Neural progenitor cell (in vitro differentiated cells): ENCODE measurements around the gene PRKCA. TPM values are rescaled to one million over a fixed set of nuclear protein-coding genes. Genes with fewer than 3 reads are reported as not detected.

Source experiments
- DNase-seq: peaks from one replicate; pipeline ENCODE4 v3.0.0-alpha.2; 2016; ENCODE audit warnings: low spot score
- H2AFZ ChIP-seq: fragments of 200-600 bp; sonication (generic); replicated peaks from 2 replicates; pipeline ENCODE4 v1.6.1; 2016; ENCODE audit warnings: antibody characterized with exemption
- H3F3A ChIP-seq: fragments of 200-600 bp; sonication (generic); 2 replicates; pipeline ENCODE4 v1.6.1; 2016; ENCODE audit warnings: antibody characterized with exemption, low read depth
- H3K27ac ChIP-seq: fragments of 200-600 bp; sonication (generic); 2 replicates; pipeline ENCODE4 v1.5.1; 2016; ENCODE audit warnings: mild to moderate bottlenecking
- H3K27me3 ChIP-seq: fragments of 200-600 bp; sonication (generic); 2 replicates; pipeline ENCODE4 v1.6.1; 2016; ENCODE audit warnings: mild to moderate bottlenecking, moderate library complexity
- H3K36me3 ChIP-seq: fragments of 200-600 bp; sonication (generic); 2 replicates; pipeline ENCODE4 v1.5.1; 2016
- H3K4me1 ChIP-seq: fragments of 200-600 bp; sonication (generic); 2 replicates; pipeline ENCODE4 v1.6.1; 2016; ENCODE audit warnings: mixed run types
- H3K4me2 ChIP-seq: fragments of 200-600 bp; sonication (generic); 2 replicates; pipeline ENCODE4 v1.6.1; 2016
- H3K4me3 ChIP-seq: fragments of 200-600 bp; sonication (generic); 2 replicates; pipeline ENCODE4 v1.5.1; 2016
- H3K79me2 ChIP-seq: fragments of 200-600 bp; sonication (generic); 2 replicates; pipeline ENCODE4 v1.6.1; 2016; ENCODE audit warnings: low read depth
- H3K9ac ChIP-seq: fragments of 200-600 bp; sonication (generic); 2 replicates; pipeline ENCODE4 v1.6.1; 2016
- H3K9me3 ChIP-seq: fragments of 200-600 bp; sonication (generic); 2 replicates; pipeline ENCODE4 v1.5.1; 2016; ENCODE audit warnings: low read depth
- H4K20me1 ChIP-seq: fragments of 200-600 bp; sonication (generic); 2 replicates; pipeline ENCODE4 v1.6.1; 2016; ENCODE audit warnings: low read depth
- H3K27ac Mint-ChIP-seq: 3 replicates; pipeline ENCODE4 v1.8.0; 2021; ENCODE audit warnings: mixed read lengths
- H3K27me3 Mint-ChIP-seq: 2 replicates; pipeline ENCODE4 v1.8.0; 2022; ENCODE audit warnings: low read depth, mild to moderate bottlenecking, inconsistent platforms, moderate library complexity, mixed read lengths; ENCODE audit not compliant: insufficient read depth
- H3K36me3 Mint-ChIP-seq: 3 replicates; pipeline ENCODE4 v1.8.0; 2021; ENCODE audit warnings: mixed read lengths
- H3K4me1 Mint-ChIP-seq: 3 replicates; pipeline ENCODE4 v1.8.0; 2021; ENCODE audit warnings: mixed read lengths
- H3K4me3 Mint-ChIP-seq: 3 replicates; pipeline ENCODE4 v1.8.0; 2021; ENCODE audit warnings: mild to moderate bottlenecking, moderate library complexity, mixed read lengths
- H3K9me3 Mint-ChIP-seq: 3 replicates; pipeline ENCODE4 v1.8.0; 2020; ENCODE audit warnings: mixed read lengths
- CTCF ChIP-seq: fragments of 200-600 bp; sonication (generic); IDR thresholded peaks from 2 replicates; pipeline ENCODE4 v1.5.1; 2017; ENCODE audit warnings: antibody characterized with exemption, mild to moderate bottlenecking
- EZH2 ChIP-seq: fragments of 200-600 bp; sonication (generic); IDR thresholded peaks from 2 replicates; pipeline ENCODE4 v1.6.1; 2017; ENCODE audit warnings: antibody characterized with exemption, mild to moderate bottlenecking, moderate library complexity
- EZH2phosphoT487 ChIP-seq: fragments of 200-600 bp; sonication (generic); IDR thresholded peaks from 2 replicates; pipeline ENCODE4 v1.6.1; 2017; ENCODE audit warnings: antibody characterized with exemption
- total RNA-seq: library from RNA; depleted of rRNA; stranded (reverse); fragments of >200 nt; gene quantifications from 2 replicates; pipeline ENCODE4 v1.2.3, GENCODE V29; 2015; ENCODE audit warnings: low replicate concordance

Gene PRKCA
- total RNA-seq, 1 donor from 2014 or later: 2.1 TPM

GRCh38 chr17:66667090-66667489 lies 364.7 kb downstream of the PRKCA start:
- Histone ChIP-seq H3K36me3 (no peaks in the 10 kb centered on the region), H3K4me1 (no peaks in the 10 kb centered on the region), H3K9ac (no peak overlapping the region), H3K27me3 (no peaks in the 10 kb centered on the region), H3K79me2 (no peaks in the 10 kb centered on the region), H4K20me1 (no peaks in the 10 kb centered on the region), H2AFZ (peak overlapping the region; percentile 5), H3K4me3 (no peak overlapping the region), H3K9me3 (no peaks in the 10 kb centered on the region), H3K27ac (no peak overlapping the region), H3K4me2 (no peak overlapping the region), H3F3A (no peaks in the 10 kb centered on the region)
- H3K36me3 Mint-ChIP-seq: peaks cover 12% of the 10 kb centered on the region
- TF ChIP-seq EZH2 (no peak), EZH2phosphoT487 (no peak), CTCF (no peak)
- no peak overlapping the region for H3K4me3 Mint-ChIP-seq
- H3K4me1 Mint-ChIP-seq: peaks cover 17% of the 10 kb centered on the region
- no peak overlapping the region for H3K27ac Mint-ChIP-seq
- no peak for DNase-seq
- peaks cover 2% of the 10 kb centered on the region for H3K27me3 Mint-ChIP-seq
- H3K9me3 Mint-ChIP-seq: peaks cover 13% of the 10 kb centered on the region

- H3K36me3 ChIP-seq: no peaks in the 10 kb centered on the region
- no peak overlapping the region for H3K27ac Mint-ChIP-seq
- H3K36me3 Mint-ChIP-seq: peaks cover 12% of the 10 kb centered on the region
- H3K27me3 Mint-ChIP-seq: peaks cover 2% of the 10 kb centered on the region
- H3K4me3 ChIP-seq: no peak overlapping the region
- no peak overlapping the region for H3K4me3 Mint-ChIP-seq
- H3K9me3 Mint-ChIP-seq: peaks cover 13% of the 10 kb centered on the region
- peaks cover 17% of the 10 kb centered on the region for H3K4me1 Mint-ChIP-seq
- H3K27me3 ChIP-seq: no peaks in the 10 kb centered on the region
- no peaks in the 10 kb centered on the region for H3K9me3 ChIP-seq
- H3K4me1 ChIP-seq: no peaks in the 10 kb centered on the region
- no peak overlapping the region for H3K27ac ChIP-seq
- H3K9ac ChIP-seq: no peak overlapping the region
- no peak for DNase-seq
- no peak for TF ChIP-seq EZH2phosphoT487
- TF ChIP-seq EZH2: no peak
- TF ChIP-seq CTCF: no peak
- H4K20me1 ChIP-seq: no peaks in the 10 kb centered on the region
- H3K4me2 ChIP-seq: no peak overlapping the region
- no peaks in the 10 kb centered on the region for H3K79me2 ChIP-seq
- no peak overlapping the region for H2AFZ ChIP-seq
- no peaks in the 10 kb centered on the region for H3F3A ChIP-seq
Observed at GRCh38 chr17:66667491-66668030, 365.1 kb downstream of the PRKCA start.

GRCh38 chr17:66670206-66670605 lies 367.8 kb downstream of the PRKCA start:
- Histone ChIP-seq H4K20me1 (no peaks in the 10 kb centered on the region), H3K9me3 (no peaks in the 10 kb centered on the region), H3K27ac (no peak overlapping the region), H2AFZ (no peak overlapping the region), H3F3A (no peaks in the 10 kb centered on the region), H3K36me3 (no peaks in the 10 kb centered on the region), H3K27me3 (no peaks in the 10 kb centered on the region), H3K9ac (no peak overlapping the region), H3K4me1 (no peaks in the 10 kb centered on the region), H3K79me2 (no peaks in the 10 kb centered on the region), H3K4me3 (no peak overlapping the region), H3K4me2 (no peak overlapping the region)
- Mint-ChIP-seq H3K4me3 (no peak overlapping the region), H3K27me3 (peaks cover 2% of the 10 kb centered on the region), H3K9me3 (peaks cover 13% of the 10 kb centered on the region), H3K36me3 (peaks cover 12% of the 10 kb centered on the region), H3K27ac (no peak overlapping the region), H3K4me1 (peaks cover 12% of the 10 kb centered on the region)
- TF ChIP-seq CTCF: no peak
- TF ChIP-seq EZH2: no peak
- TF ChIP-seq EZH2phosphoT487: no peak
- no peak for DNase-seq
